Erythroblast (primary cell): Measurements from ENCODE around the gene TPP1.

ENCODE experiments used
- GATA1 ChIP-seq: IDR thresholded peaks from 2 replicates; pipeline ENCODE4 v1.6.1; 2011; ENCODE audit warnings: low read depth, mild to moderate bottlenecking, control low read depth, low read length, moderate library complexity
- POLR2A ChIP-seq: IDR thresholded peaks from 2 replicates; pipeline ENCODE4 v1.6.1; 2011; ENCODE audit warnings: mild to moderate bottlenecking, low read length

GRCh38 chr11:6570691-6571427, 48.4 kb downstream of the TPP1 start:
- TF ChIP-seq POLR2A (no peak), GATA1 (no peak)
